Esophagus squamous epithelium (tissue), 5 donors: ENCODE data around the gene MEF2B. TPM values are rescaled to one million over a fixed set of nuclear protein-coding genes. Genes with fewer than 3 reads are reported as not detected.
"Not testable (repeated sequence)": the region's sequence is repeated elsewhere in the genome, so short reads cannot be mapped to it uniquely, and the experiment has no call there.

Experiments used
- DNase-seq: peaks from one replicate; lab custom pipeline; 2025; lab: John Stamatoyannopoulos, UW
- H3K27ac ChIP-seq, 4 donors: fragments of 200-600 bp; sonication (generic); one replicate each; pipeline ENCODE4 v1.5.1; 2016 to 2019; ENCODE audit warnings: mild to moderate bottlenecking in 1 of 4
- H3K27me3 ChIP-seq, 4 donors: fragments of 200-600 bp; sonication (generic); 1 replicate in 3 of 4; 2 replicates in 1 of 4; pipeline versions ENCODE4 v1.5.1 to v1.6.0; 2017 to 2021; ENCODE audit warnings: antibody characterized with exemption in 1 of 4
- H3K36me3 ChIP-seq, 3 donors: fragments of 200-600 bp; sonication (generic); one replicate each; pipeline ENCODE4 v1.5.1; 2016 to 2019
- H3K4me1 ChIP-seq, 3 donors: fragments of 200-600 bp; sonication (generic); one replicate each; pipeline ENCODE4 v1.5.1; 2017 to 2019
- H3K4me3 ChIP-seq, 4 donors: fragments of 200-600 bp; sonication (generic); 1 replicate in 3 of 4; 2 replicates in 1 of 4; pipeline ENCODE4 v1.5.1; 2016 to 2019; ENCODE audit warnings: mild to moderate bottlenecking in 2 of 4, moderate library complexity in 1 of 4
- H3K9me3 ChIP-seq, 3 donors: fragments of 200-600 bp; sonication (generic); one replicate each; pipeline ENCODE4 v1.5.1; 2016 to 2019
- CTCF ChIP-seq, 6 experiments: fragments of 450-650 bp in 4 of 6; fragments of 200-600 bp in 2 of 6; sonication (generic) in 2 of 6; IDR thresholded peaks; one replicate each; pipeline ENCODE4 v1.5.1; 2016 to 2019; ENCODE audit warnings: antibody characterized with exemption in 6 of 6, mild to moderate bottlenecking in 4 of 6, moderate library complexity in 4 of 6
- POLR2A ChIP-seq, 4 donors: fragments of 450-650 bp; IDR thresholded peaks; one replicate each; pipeline ENCODE4 v1.6.1; 2017; ENCODE audit warnings: antibody characterized with exemption in 4 of 4, mild to moderate bottlenecking in 4 of 4, moderate library complexity in 3 of 4
- WGBS, 2 donors: methylation state at CpG; one replicate each; pipeline ENCODE4 v1.1.5; 2018; 5-methylcytosine and 5-hydroxymethylcytosine counted together
- intact Hi-C: fragments of 100-400 bp; cut with DNase I; formaldehyde crosslinking; loops from one replicate; pipeline ENCODE4 v1.15.0; 2022
- total RNA-seq, 4 donors: library from RNA; depleted of rRNA; stranded (reverse); fragments of >200 nt; gene quantifications; one replicate each; pipeline ENCODE4 v1.1.0, GENCODE V29; 2016
- donor health status: DM: yes; HTN: yes; CAD: no.

Gene MEF2B
- total RNA-seq, 4 donors from 2014 or later, result 0.70 TPM; not detected in 3

- Histone ChIP-seq H3K36me3 (no peaks in the 10 kb centered on the region), H3K4me3 (no peak overlapping the region), H3K27me3 (peaks cover 0 to 10% (median 0%) of the 10 kb centered on the region in 4 donors), H3K27ac (no peak overlapping the region), H3K4me1 (peaks cover under 1 to 15% (median 10%) of the 10 kb centered on the region in 3 donors), H3K9me3 (no peaks in the 10 kb centered on the region)
- 50 to 75% methylated on average over 2 to 5 of the region's 15 CpGs for WGBS, 2 donors
- intact Hi-C loops, result no loop called here
- no peak for DNase-seq
- TF ChIP-seq POLR2A (IDR thresholded peaks at IDR 0.05), result no peak
- no peak for TF ChIP-seq CTCF (IDR thresholded peaks at IDR 0.05)
Measured at GRCh38 chr19:19111136-19111835, 58.8 kb downstream of the MEF2B start.

GRCh38 chr19:19110410-19111135 lies 59.5 kb downstream of the MEF2B start:
- Histone ChIP-seq H3K27me3 (peaks cover 0 to 10% (median 0%) of the 10 kb centered on the region in 4 donors), H3K4me3 (peak overlapping the region in 2 of 4 donors; percentile 6 to 19), H3K4me1 (peaks cover 5 to 22% (median 15%) of the 10 kb centered on the region in 3 donors), H3K27ac (no peak overlapping the region), H3K9me3 (no peaks in the 10 kb centered on the region), H3K36me3 (no peaks in the 10 kb centered on the region)
- intact Hi-C loops, result no loop called here
- TF ChIP-seq POLR2A (IDR thresholded peaks at IDR 0.05), result no peak
- peak in 1 of 6 experiments; percentile 31 for TF ChIP-seq CTCF (IDR thresholded peaks at IDR 0.05)
- DNase-seq, result no peak
- WGBS, 2 donors, result 18 to 38% methylated on average over 17 to 25 of the region's 66 CpGs

- no peak for TF ChIP-seq CTCF (IDR thresholded peaks at IDR 0.05)
- no peak for TF ChIP-seq POLR2A (IDR thresholded peaks at IDR 0.05)
- no peaks in the 10 kb centered on the region for H3K36me3 ChIP-seq
- WGBS, 2 donors, result 68 to 80% methylated on average over 9 of the region's 9 CpGs
- peaks cover 5 to 32% (median 24%) of the 10 kb centered on the region in 3 donors for H3K4me1 ChIP-seq
- H3K9me3 ChIP-seq, result no peaks in the 10 kb centered on the region
- peaks cover 0 to 10% (median 0%) of the 10 kb centered on the region in 4 donors for H3K27me3 ChIP-seq
- DNase-seq, result no peak
- intact Hi-C loops, result no loop called here
- H3K4me3 ChIP-seq, result no peak overlapping the region
- H3K27ac ChIP-seq, result no peak overlapping the region
Measured at GRCh38 chr19:19109601-19110000, 60.5 kb downstream of the MEF2B start.

GRCh38 chr19:19107654-19108053 lies 62.4 kb downstream of the MEF2B start:
- H3K27me3 ChIP-seq, result peaks cover 0 to 10% (median 0%) of the 10 kb centered on the region in 4 donors
- no peak overlapping the region for H3K27ac ChIP-seq
- TF ChIP-seq POLR2A (IDR thresholded peaks at IDR 0.05) (no peak), CTCF (IDR thresholded peaks at IDR 0.05) (no peak)
- no peak overlapping the region for H3K4me3 ChIP-seq
- peaks cover 0 to 4% (median 0%) of the 10 kb centered on the region in 3 donors for H3K9me3 ChIP-seq
- H3K4me1 ChIP-seq, result peaks cover 8 to 48% (median 25%) of the 10 kb centered on the region in 3 donors
- no peak for DNase-seq
- intact Hi-C loops, result no loop called here
- WGBS, 2 donors, result 68 to 83% methylated on average over 6 of the region's 11 CpGs
- H3K36me3 ChIP-seq, result no peaks in the 10 kb centered on the region

GRCh38 chr19:19106938-19107337 lies 63.1 kb downstream of the MEF2B start:
- H3K27ac ChIP-seq, H3K27me3 ChIP-seq, DNase-seq, H3K4me3 ChIP-seq, H3K36me3 ChIP-seq, H3K9me3 ChIP-seq, intact Hi-C loops: not testable (repeated sequence)
- H3K4me1 ChIP-seq, result peaks cover 8 to 48% (median 25%) of the 10 kb centered on the region in 3 donors
- 91 to 95% methylated on average over 7 of the region's 7 CpGs for WGBS, 2 donors
